ENCODE results near the gene INMT.

GRCh38 chr7:30706908-30707307 lies 45.0 kb upstream of the INMT start:
- no peak for TF ChIP-seq ZFP62 (CRISPR knock-in tag; IDR thresholded peaks at IDR 0.05)
- TF ChIP-seq NFIC (IDR thresholded peaks at IDR 0.05; ENCODE audit: low read length): no peak
- TF ChIP-seq NFRKB (IDR thresholded peaks at IDR 0.05): no peak
- TF ChIP-seq ZNF552 (CRISPR knock-in tag; IDR thresholded peaks at IDR 0.05; ENCODE audit: borderline replicate concordance): no peak
- no peak for TF ChIP-seq SIN3A (IDR thresholded peaks at IDR 0.05; ENCODE audit: borderline replicate concordance, low read depth, low read length)
